Activated naive CD8-positive, alpha-beta T cell treated with anti-CD3 and anti-CD28 coated beads, Interleukin-2, amount 10 ng/mL, durations not matched to agents 7 days and 5 days (primary cell): Measurements from ENCODE around the gene RABGAP1L. TPM values are rescaled to one million over a fixed set of nuclear protein-coding genes. Genes with fewer than 3 reads are reported as not detected.
"Not testable (repeated sequence)": the region's sequence is repeated elsewhere in the genome, so short reads cannot be mapped to it uniquely, and the experiment has no call there.

Source experiments
- ATAC-seq: fragments of 150-1000 bp; cut with Tn5 transposase; one replicate; pipeline ENCODE4 v1.10.0; 2021; ENCODE audit warnings: low read depth, moderate library complexity
- POLR2A ChIA-PET: fragments of 350-600 bp; sonication (Branson Sonifier 250); formaldehyde crosslinking; loops from one replicate; lab custom pipeline; 2021; ENCODE audit warnings: antibody characterized with exemption; lab: Charles Lee
- DNase-seq: peaks from one replicate; pipeline ENCODE4 v3.0.0; 2021
- H3K27ac Mint-ChIP-seq: one replicate; pipeline ENCODE4 v1.8.0; 2022; ENCODE audit warnings: mild to moderate bottlenecking, mixed read lengths
- H3K27me3 Mint-ChIP-seq: one replicate; pipeline ENCODE4 v1.8.0; 2022; ENCODE audit warnings: mild to moderate bottlenecking, moderate library complexity, mixed read lengths
- H3K36me3 Mint-ChIP-seq: one replicate; pipeline ENCODE4 v1.8.0; 2021; ENCODE audit warnings: mild to moderate bottlenecking, mixed read lengths
- H3K4me1 Mint-ChIP-seq: one replicate; pipeline ENCODE4 v1.8.0; 2021; ENCODE audit warnings: mixed read lengths
- H3K4me3 Mint-ChIP-seq: one replicate; pipeline ENCODE4 v1.8.0; 2022; ENCODE audit warnings: mild to moderate bottlenecking, moderate library complexity, mixed read lengths
- H3K9me3 Mint-ChIP-seq: one replicate; pipeline ENCODE4 v1.8.0; 2021; ENCODE audit warnings: mixed read lengths
- total RNA-seq, 2 experiments: library from RNA; stranded (reverse); gene quantifications; one replicate each; pipeline ENCODE4 v1.2.3, GENCODE V29; 2021

Gene RABGAP1L
- total RNA-seq, 2 experiments from 2014 or later = 64.8 to 69.9 TPM

DNA sequence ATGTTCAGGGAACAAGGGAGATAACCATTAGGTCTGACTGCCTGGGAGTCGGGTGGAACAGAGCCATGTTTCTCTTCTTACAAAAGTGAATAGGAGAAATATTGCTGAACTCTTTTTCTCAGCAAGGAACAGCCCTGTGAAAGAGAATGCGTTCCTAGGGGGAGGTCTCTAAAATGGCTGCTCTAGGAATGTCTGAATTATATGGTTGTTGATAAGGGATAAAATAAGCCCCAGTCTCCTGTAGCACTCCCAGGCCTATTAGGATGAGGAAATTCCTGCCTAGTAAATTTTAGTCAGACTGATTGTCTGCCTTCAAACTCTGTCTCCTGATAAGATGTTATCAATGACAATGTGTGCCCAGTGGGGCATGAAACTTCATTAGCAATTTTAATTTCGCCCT is 161.6 kb downstream of the RABGAP1L start:
- H3K27me3 Mint-ChIP-seq, H3K4me1 Mint-ChIP-seq, ATAC-seq, POLR2A ChIA-PET, H3K27ac Mint-ChIP-seq, DNase-seq, H3K4me3 Mint-ChIP-seq: not testable (repeated sequence)
- peaks cover 31% of the 10 kb centered on the region for H3K9me3 Mint-ChIP-seq
- H3K36me3 Mint-ChIP-seq = peaks cover 59% of the 10 kb centered on the region

DNA sequence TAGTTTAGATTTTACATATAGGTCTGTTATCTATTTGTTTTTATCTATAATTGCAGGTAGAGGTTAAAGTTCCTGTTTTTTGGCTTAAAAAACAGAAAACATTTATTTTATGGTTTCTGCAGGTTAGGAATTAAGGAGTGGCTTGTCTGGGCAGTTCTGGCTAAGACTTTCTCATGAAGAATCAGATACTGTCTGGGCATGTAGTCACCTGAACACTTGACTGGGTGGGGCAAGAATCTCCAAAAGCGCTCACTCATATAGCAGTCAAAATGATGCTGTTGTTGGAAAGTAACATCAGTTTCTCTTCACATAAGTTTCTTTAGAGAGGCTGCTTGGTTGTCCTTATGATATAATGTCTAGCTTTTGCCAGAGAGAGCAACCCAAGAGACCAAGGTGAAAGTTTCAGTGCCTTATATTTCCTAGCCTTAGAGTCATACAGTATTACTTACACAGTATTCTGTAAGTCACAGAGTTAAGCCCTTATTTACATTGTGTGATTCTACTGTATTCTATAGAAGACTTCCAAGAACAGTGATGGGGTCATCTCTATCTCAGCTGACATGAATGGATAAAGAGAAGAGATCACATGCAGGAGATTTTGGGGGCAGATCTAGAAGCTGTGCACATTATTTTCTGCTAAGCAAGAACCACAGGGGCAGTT is 163.0 kb downstream of the RABGAP1L start:
- Mint-ChIP-seq H3K27me3 (no peaks in the 10 kb centered on the region), H3K4me3 (no peak overlapping the region), H3K27ac (no peak overlapping the region), H3K4me1 (peaks cover 8% of the 10 kb centered on the region), H3K9me3 (peaks cover 36% of the 10 kb centered on the region), H3K36me3 (peaks cover 61% of the 10 kb centered on the region)
- no peak for DNase-seq
- no peak for ATAC-seq
- POLR2A ChIA-PET = no interaction called here

DNA sequence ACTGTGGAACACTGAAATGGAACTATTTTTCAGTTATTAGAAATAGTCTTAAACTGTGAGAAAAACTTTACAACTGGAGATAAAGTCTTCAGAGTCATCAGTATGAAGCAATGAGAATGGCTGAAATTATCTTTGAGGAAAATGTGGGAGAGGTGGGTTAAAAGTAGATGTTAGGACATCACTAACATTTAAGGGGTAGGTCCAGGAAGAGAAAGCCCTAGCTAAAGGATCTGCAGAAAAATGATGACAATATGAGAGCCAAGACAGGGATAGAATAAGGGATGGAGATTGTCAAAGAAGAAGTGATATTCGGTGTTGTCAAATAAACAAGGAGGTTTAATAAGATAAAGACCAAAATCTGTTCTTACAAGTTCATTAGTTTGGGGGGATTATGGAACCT is 165.2 kb downstream of the RABGAP1L start:
- Mint-ChIP-seq H3K9me3 (peaks cover 30% of the 10 kb centered on the region), H3K4me1 (peaks cover 8% of the 10 kb centered on the region), H3K36me3 (peaks cover 50% of the 10 kb centered on the region), H3K4me3 (peak overlapping the region; percentile 22), H3K27ac (no peak overlapping the region), H3K27me3 (no peaks in the 10 kb centered on the region)
- ATAC-seq = no peak
- no peak for DNase-seq
- POLR2A ChIA-PET = no interaction called here

DNA sequence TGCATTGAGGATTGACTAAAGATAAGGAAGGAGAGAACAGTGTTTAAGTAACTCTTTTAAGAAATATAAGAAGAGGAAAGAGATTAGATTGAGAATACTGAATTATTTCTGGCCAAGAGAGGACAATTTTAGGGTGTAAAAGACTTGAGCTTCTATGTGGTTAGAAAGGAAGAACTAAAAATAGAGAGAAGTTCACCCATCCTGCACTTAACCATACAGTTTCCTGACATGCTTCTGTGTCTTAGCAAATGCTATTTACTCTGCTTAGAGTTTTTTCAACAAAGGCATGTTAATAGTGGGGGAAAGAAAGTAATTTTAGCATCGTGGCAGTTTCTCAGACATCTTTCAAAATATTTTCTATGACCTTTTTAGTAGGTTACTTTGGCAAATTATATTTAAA is 165.6 kb downstream of the RABGAP1L start:
- H3K4me3 Mint-ChIP-seq = peak overlapping the region; percentile 22
- peaks cover 8% of the 10 kb centered on the region for H3K4me1 Mint-ChIP-seq
- ATAC-seq (no peak), DNase-seq (no peak)
- H3K36me3 Mint-ChIP-seq = peaks cover 48% of the 10 kb centered on the region
- POLR2A ChIA-PET = no interaction called here
- H3K9me3 Mint-ChIP-seq = peaks cover 28% of the 10 kb centered on the region
- no peaks in the 10 kb centered on the region for H3K27me3 Mint-ChIP-seq
- no peak overlapping the region for H3K27ac Mint-ChIP-seq

DNA sequence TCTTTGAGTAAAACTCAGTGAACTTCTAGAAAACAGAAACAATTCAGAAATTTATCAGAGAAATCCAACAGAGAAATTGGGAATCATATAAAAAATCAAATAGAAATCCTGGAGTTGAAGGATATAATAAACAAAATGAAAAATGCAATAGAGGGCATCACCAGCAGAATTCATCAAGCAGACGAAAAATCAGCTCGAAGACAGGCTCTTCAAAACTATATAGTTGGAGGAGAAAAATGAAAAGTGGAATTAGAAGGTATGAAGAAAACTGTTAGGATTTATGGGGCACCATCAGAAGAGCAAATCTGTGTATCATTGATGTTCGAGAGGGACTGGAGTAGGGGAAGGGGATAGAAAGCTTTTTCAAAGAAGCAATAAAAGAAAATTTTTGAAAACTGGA is 167.0 kb downstream of the RABGAP1L start:
- Mint-ChIP-seq H3K27ac (no peak overlapping the region), H3K36me3 (peaks cover 36% of the 10 kb centered on the region), H3K4me3 (no peak overlapping the region), H3K9me3 (peaks cover 18% of the 10 kb centered on the region), H3K4me1 (peaks cover 8% of the 10 kb centered on the region), H3K27me3 (no peaks in the 10 kb centered on the region)
- DNase-seq (no peak), ATAC-seq (no peak)
- POLR2A ChIA-PET = no interaction called here

DNA sequence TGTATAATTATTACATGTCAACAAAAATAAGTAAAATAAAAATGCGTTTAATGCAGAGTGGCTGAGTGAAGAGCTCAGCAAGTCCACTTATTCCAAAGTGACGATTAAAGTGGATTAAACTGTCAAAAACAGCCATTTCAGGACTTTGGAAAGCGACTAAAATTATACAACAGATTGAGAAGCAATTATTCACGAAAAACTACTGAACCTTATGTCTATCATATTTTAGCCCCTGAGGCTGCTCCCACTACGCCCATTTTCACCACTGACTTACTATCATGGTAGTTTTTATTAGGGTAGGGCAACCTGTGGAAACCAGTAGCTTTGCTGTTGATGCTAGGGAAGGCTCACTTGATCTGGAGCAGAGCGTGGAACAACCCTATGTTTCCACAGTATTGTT is 174.1 kb downstream of the RABGAP1L start:
- no peak for DNase-seq
- Mint-ChIP-seq H3K36me3 (peaks cover 3% of the 10 kb centered on the region), H3K9me3 (peaks cover 1% of the 10 kb centered on the region), H3K4me1 (peaks cover 1% of the 10 kb centered on the region), H3K27ac (no peak overlapping the region), H3K4me3 (no peak overlapping the region), H3K27me3 (no peaks in the 10 kb centered on the region)
- no peak for ATAC-seq
- POLR2A ChIA-PET = interaction anchor here (0.6 kb wide), 1 partner anchor 185 kb away, joined by 4 read pairs; no protein-coding TSS in a partner anchor

DNA sequence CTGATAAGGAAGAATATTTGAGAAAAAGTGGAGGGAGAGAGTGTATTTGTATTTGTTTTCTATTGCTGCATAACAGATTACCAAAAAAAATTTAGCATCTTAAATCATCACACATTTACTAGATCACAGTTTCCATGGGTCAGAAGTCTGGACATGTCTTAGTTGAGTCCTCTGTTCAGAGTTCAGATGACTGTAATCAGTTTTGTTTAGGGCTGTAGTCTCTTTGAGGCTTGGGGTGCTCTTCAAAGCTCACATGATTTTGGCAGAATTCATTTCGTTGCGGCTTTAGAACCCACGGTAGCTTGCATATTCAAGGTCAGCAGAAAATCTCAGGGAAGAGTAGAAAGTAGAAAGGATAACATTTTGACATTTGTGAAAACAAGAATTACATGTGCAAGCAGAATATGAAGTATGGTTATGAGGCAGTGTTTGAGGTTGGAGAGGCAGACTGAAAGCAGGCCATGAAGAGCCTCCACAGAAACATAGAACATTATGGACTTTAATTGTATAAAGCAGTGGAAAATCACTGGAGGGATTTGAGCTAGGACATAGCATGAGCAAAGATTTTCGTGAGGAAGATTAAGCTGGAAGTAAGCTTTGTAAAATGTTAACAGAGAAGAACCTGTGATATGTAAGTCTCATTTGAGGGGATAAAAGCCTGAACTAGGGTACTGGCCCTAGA is 177.8 kb downstream of the RABGAP1L start:
- Mint-ChIP-seq H3K27me3 (no peaks in the 10 kb centered on the region), H3K27ac (no peak overlapping the region), H3K9me3 (peaks cover 6% of the 10 kb centered on the region), H3K4me3 (no peak overlapping the region), H3K4me1 (no peaks in the 10 kb centered on the region), H3K36me3 (peaks cover 4% of the 10 kb centered on the region)
- POLR2A ChIA-PET = no interaction called here
- ATAC-seq = no peak
- DNase-seq = no peak

DNA sequence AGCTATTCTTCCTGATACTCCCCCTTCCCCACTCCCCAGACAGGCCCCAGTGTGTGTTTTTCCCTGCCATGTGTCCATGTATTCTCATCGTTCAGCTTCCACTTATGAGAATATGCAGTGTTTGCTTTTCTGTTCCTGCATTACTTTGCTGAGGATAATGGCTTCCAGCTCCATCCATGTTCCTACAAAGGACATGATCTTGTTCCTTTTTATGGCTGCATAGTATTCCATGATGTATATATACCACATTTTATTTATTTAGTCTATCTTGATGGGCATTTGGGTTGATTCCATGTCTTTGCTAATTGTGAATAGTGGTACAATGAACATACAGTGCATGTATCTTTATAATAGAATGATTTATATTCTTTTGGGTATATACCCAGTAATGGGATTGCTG is 181.1 kb downstream of the RABGAP1L start:
- H3K4me1 Mint-ChIP-seq, DNase-seq, H3K9me3 Mint-ChIP-seq, H3K27me3 Mint-ChIP-seq, H3K4me3 Mint-ChIP-seq, ATAC-seq, H3K27ac Mint-ChIP-seq, POLR2A ChIA-PET, H3K36me3 Mint-ChIP-seq: not testable (repeated sequence)

DNA sequence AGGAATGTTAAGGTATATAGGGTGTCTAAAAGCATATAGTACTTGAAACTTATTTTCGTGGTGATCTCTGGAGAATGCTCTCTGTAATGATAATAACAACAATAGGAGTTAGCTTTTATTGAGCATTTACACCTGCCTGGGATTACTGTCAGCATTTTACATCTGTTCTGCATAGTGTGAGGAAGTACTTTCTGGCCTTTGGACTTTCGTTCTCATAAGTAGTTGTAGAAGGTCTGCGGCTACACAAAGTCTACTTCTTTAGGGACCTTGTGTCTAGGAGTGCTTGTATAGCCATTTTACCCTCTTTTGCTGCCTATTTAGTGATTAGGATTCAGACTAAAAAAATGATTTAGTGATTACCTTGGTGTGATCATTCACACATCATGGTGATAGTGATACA is 184.8 kb downstream of the RABGAP1L start:
- ATAC-seq (no peak), DNase-seq (no peak)
- H3K27ac Mint-ChIP-seq = no peak overlapping the region
- POLR2A ChIA-PET = no interaction called here
- no peak overlapping the region for H3K4me3 Mint-ChIP-seq
- H3K36me3 Mint-ChIP-seq = peaks cover 7% of the 10 kb centered on the region
- H3K9me3 Mint-ChIP-seq = peaks cover 9% of the 10 kb centered on the region
- no peaks in the 10 kb centered on the region for H3K27me3 Mint-ChIP-seq
- H3K4me1 Mint-ChIP-seq = no peaks in the 10 kb centered on the region

DNA sequence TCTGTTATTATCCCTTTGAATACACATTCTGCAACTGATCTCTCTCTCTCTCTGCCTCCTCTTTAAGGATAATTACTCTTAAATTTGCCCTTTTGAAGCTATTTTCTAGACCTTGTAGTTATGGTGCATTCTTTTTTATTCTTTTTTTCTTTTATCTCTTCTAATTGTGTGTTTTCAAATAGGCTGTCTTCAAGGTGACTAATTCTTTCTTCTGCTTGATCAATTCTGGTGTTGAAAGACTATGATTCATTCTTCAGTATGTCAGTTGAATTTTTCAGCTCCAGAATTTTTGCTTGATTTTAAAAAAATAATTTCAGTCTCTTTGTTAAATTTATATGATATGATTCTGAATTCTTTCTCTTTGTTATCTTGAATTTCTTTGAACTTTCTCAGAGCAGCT is 192.8 kb downstream of the RABGAP1L start:
- DNase-seq (no peak), ATAC-seq (no peak)
- H3K4me1 Mint-ChIP-seq = no peaks in the 10 kb centered on the region
- no peak overlapping the region for H3K27ac Mint-ChIP-seq
- H3K36me3 Mint-ChIP-seq = peaks cover 11% of the 10 kb centered on the region
- peaks cover 3% of the 10 kb centered on the region for H3K9me3 Mint-ChIP-seq
- H3K27me3 Mint-ChIP-seq = no peaks in the 10 kb centered on the region
- no peak overlapping the region for H3K4me3 Mint-ChIP-seq
- POLR2A ChIA-PET = no interaction called here

DNA sequence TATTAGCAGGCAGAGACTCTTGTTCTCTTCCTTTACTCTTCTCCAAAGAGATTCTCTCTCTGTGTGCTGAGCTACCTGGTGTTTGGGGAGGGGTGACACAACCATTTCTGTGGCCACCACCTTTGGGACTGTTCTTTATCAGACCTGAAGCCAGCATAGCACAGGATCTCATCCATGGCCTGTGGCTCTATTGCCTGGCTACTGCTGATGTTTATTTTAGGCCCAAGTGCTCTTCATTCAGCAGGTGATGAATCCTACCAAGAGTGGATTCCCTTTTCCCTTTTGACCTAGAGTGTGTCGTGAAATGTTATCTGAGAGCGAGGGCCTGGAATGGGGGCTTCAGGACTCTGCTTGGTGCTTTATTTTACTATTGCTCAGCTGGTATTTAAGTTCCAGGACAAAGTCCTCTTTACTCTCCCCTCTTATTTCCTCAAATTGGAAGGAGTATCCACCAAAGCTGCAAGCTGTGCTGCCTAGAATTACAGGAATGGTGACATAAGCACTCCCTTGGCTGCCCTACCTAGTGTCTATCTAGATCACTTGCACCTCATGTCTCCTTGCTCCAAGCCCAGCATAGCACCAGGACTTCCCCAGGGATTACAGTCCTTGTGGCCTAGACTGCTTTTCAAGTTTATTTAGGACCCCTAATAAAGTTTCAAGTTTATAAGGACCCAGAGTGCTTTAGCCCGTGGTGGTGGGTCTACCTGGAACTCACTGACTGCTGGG is 193.7 kb downstream of the RABGAP1L start:
- Mint-ChIP-seq H3K27ac (no peak overlapping the region), H3K4me3 (no peak overlapping the region), H3K9me3 (peaks cover 2% of the 10 kb centered on the region), H3K27me3 (no peaks in the 10 kb centered on the region), H3K4me1 (no peaks in the 10 kb centered on the region), H3K36me3 (peaks cover 6% of the 10 kb centered on the region)
- ATAC-seq (no peak), DNase-seq (no peak)
- POLR2A ChIA-PET = no interaction called here

DNA sequence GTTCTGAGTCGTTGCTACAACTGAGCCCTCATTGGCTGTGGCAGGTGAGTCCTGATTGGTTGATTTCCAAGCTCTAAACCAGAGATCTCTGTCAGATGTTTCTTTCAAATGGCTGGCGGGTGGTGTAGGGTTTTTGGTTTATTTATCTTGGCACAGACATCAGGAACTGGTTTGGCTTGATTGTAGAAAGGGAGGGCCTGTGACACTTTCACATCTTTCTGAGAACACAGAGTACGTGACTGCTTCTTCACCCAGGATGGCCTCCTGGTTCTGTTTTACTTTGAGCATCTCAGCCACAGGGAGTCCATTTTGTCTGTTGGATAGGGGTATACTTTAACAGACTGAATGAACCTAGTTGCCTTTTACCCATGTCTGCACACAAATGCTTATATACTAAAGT is 199.0 kb downstream of the RABGAP1L start:
- Mint-ChIP-seq H3K36me3 (peaks cover 5% of the 10 kb centered on the region), H3K9me3 (peaks cover 2% of the 10 kb centered on the region), H3K4me3 (no peak overlapping the region), H3K4me1 (no peaks in the 10 kb centered on the region), H3K27ac (no peak overlapping the region), H3K27me3 (no peaks in the 10 kb centered on the region)
- ATAC-seq (no peak), DNase-seq (no peak)
- POLR2A ChIA-PET = no interaction called here

DNA sequence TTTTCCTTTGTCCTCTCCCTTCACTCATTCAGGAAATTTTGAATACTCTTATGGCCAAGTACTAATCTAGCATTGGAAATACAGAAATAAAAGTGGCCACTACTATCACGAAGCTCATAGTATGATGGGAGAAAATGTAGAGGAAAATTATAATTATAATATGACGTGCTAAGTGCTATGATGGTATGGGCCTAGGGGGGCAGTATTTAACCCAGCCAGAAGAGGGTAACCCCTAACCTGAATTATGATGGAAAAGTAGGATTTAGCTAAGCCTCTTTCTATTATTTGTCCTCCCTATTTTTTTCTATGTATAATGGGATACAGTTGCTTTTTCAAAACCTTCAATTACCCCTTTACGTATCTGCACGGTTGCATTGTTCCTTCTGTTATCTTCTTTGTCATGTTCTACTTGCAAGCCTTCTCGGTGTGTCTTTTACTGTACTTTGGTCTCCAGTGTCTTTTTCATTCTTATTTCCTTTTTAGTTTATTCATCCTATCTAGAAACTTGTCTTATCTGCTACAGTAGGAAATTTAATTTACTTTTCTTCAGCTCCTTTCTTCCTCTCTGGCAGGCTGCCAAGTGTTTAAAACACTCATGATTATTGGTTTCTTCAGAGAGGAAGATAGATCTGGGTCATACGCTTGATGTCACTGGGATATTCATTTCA is 199.6 kb downstream of the RABGAP1L start:
- H3K27me3 Mint-ChIP-seq = no peaks in the 10 kb centered on the region
- H3K36me3 Mint-ChIP-seq = peaks cover 3% of the 10 kb centered on the region
- H3K4me3 Mint-ChIP-seq = no peak overlapping the region
- ATAC-seq (no peak), DNase-seq (no peak)
- POLR2A ChIA-PET = no interaction called here
- H3K4me1 Mint-ChIP-seq = no peaks in the 10 kb centered on the region
- no peak overlapping the region for H3K27ac Mint-ChIP-seq
- no peaks in the 10 kb centered on the region for H3K9me3 Mint-ChIP-seq
